Esophagus squamous epithelium (tissue), 4 donors: ENCODE results near the gene ALOXE3.

Experiments used
- CTCF ChIP-seq, 6 experiments: fragments of 450-650 bp in 4 of 6; fragments of 200-600 bp in 2 of 6; sonication (generic) in 2 of 6; IDR thresholded peaks; one replicate each; pipeline ENCODE4 v1.5.1; 2016 to 2019; ENCODE audit warnings: antibody characterized with exemption in 6 of 6, mild to moderate bottlenecking in 4 of 6, moderate library complexity in 4 of 6
- POLR2A ChIP-seq, 4 donors: fragments of 450-650 bp; IDR thresholded peaks; one replicate each; pipeline ENCODE4 v1.6.1; 2017; ENCODE audit warnings: antibody characterized with exemption in 4 of 4, mild to moderate bottlenecking in 4 of 4, moderate library complexity in 3 of 4

GRCh38 chr17:8124350-8125153, 6.2 kb upstream of the ALOXE3 start:
- TF ChIP-seq CTCF (IDR thresholded peaks at IDR 0.05) (no peak), POLR2A (IDR thresholded peaks at IDR 0.05) (no peak)
